ENCODE data around the gene DGKE.
A peak's percentile ranks its signal among the peaks of the same experiment; 100 is the strongest.

Gene DGKE

DNA sequence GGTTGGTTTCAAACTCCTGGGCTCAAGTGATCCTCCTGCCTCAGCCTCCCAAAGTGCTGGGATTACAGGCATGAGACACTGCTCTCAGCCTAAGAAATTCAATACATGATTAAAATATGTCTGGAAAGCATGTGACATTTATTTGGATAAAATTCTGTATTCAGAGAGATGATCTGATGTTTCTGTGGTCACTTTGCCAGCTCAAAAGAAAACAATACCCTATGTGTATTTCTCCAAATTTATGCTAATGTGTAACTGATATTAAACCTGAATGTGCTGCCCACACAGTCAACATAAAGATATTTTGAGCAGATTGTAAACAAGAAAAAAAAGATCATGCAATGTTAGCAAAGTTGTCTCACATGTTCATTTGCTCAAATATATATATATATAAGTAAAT, 16.9 kb upstream of the DGKE start:
- no peak for DNase-seq

DNA sequence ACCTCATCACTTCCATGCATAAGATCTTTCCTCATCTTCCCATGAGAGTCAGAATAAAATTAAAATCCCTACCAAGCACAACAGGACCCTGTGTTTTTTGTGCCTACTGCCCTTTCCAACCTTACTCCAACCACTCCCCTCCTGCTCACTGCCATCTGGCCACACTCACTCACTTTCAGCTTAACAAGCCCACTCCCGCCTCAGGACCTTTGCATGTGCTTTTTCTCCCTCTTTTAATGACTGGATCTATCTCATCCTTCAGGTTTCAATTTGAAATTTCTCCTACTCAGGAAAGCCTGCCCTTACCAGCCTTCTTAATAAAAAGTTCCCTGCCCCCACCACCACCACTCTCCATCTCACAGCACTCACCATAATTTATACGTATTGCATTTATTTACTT, 14.9 kb upstream of the DGKE start:
- DNase-seq: no peak

DNA sequence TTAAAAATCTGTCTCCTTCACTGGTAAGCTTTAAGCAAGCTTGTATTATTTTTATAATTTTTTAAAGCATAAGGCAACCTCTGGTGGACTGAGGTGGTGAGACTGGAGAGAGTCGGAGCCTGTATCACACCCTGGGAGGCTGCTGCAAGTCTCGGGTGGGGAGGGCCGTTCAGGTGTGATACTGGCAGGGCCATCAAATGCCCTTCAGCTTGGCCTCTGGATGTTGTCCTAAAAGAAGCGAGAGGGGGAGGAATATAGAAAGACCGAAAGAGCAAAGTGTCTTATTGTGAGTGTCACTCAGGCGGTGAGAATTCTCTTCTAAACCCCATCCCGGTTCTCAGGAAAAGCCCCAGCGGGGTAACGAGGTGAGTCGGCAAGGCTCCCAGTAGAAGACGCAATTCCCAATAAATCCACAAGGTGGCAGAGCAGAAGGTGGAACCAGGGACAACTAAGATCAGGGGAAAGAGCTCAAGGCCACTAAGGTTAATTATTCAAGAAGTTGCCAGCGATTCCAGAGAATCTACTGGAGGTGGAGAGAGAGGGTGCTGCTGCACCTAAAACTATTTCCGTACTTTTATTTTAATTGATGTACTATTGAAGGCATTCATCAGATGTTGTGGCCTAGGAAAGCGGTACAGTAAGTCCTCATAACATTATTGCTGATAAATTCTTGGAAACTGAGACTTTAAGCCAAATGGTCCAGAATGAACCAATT, 14.4 kb upstream of the DGKE start:
- DNase-seq: peak; percentile 81

DNA sequence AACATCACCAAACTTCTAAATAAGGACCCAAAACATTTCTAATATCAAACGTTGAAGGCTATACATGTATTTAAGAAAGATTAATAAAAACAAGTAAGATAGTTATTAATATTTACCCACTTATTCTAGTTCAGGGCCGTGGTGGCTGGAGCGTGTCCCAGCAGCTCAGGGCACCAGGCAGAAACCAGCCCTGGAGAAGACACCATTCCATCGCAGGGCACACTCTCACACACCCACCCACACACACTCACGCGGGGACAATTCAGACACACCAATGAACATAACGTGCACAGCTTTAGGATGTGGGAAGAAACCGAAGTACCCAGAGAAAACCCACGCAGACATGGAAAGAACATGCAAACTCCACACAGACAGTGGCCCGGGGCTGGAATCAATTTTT, 13.7 kb upstream of the DGKE start:
- DNase-seq: no peak

DNA sequence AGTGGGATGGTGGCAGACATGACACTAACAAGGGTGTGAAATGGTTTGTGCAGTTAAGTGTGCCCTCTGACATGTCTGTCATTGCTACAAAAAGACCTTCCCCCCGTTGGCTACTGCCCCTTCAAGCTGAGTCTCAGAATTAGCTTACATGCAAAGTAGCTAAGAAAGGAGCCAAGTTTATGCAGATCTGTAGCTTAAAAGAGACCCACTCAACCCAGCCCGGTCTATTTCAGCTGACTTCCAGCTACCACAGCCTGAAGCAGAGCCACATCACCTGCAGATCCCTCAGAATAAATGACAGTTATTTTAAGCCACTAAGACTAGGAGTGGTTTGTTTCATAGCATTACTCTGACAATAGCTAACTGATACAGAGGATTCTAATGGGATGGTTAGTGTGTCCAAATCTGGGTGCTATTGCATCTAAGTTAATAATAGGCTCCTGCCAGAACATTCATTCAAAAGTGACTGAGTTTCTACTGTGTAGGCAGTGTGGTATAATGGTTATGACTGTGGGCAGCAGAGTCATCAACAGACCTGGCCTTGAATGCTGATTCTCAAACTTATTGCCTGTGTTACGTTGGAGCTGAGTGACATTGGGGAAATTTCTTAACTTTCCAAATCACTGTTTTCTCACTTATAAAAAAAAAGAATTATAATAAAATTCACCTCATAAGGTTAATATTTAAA, 12.0 kb upstream of the DGKE start:
- no peak for DNase-seq

DNA sequence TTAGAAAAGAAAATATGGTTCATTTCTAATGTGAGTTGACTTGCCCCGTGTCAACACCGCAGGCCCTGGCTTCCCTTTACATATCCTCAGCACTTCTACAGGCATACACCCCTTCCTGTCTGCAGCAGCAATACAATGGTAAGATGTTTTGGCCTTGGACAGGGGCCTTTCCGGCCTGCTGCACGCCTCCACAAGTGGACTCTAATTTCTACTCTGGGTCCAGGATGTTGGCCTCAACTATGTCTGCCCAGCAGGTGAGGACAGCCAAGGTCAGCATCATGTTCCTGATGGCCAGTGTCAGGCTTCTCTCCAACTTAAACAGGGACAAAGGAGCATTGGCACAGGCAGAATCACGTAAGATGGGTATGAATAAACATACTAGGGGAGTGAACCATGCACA, 11.2 kb upstream of the DGKE start:
- no peak for DNase-seq

DNA sequence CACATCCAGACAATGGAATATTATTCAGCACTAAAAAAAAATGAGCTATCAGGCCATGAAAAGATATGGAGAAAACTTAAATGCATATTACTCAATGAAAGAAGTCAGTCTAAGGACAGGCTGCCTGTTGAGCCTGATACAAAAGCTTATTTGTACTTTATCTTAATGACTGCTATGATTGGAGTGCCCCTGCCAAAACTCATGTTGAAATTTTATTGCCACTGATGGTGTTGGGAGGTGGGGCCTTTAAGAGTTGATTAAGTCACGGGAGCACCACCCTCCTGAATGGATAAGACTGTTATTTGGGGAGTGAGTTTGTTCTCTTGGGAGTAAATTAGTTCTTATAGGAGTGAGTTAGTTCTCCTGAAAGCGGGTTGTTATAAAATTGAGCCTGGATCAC, 10.1 kb upstream of the DGKE start:
- DNase-seq: no peak

DNA sequence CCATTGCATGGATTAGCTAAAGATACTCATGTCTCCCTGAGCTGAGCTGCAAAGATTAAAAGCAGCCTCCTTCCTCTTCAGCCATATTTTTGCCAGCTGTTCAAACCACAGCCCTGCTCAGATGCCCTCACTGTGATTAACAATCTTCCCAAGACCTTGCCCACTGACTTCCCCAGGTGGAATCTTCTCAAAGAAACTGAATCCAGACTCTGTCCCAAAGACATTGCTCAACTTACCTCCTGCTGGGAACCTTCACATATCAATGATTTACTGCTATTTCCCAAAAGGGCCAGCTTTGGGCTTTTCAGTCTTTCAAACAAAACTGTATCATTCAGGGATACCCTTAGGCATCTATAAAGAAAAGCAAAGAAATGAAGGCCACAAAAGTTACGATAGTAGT, 9.4 kb upstream of the DGKE start:
- DNase-seq: no peak

DNA sequence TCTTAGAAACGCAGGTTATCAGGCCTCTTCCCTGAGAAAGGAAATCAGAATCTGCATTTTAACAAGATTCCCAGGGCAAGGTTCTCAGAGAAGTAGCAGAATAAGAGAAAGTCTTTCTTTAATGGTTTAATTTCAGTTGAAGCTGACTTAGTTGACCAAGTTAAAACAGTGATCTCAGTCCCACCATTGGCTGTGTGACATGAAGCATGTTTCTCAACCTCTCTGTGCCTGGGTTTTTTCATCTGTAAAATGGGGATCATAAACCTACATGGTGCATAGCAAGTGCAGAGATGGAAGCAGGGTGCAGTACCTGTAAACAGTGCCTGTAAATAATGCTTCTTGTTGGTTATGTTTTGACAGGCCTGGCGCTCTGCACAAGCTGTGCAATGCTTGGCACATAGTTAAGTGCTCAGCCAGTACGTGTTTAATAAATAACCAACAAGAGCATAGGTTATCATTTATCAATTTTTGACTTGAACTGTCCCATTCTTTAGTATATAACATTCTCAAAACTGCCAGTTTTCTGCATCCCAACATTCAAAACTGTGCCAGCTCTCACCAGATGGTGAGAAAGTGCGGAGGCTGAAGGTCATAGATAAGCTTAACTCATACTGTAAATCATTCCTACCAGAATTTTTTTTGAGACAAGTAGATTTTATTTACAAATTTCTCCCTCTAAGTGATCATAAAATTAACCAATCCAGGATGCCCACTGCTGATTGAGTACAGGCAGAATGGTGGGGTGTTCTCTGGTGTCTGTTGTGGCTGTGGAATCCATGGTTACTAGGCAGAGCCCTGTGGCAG, 7.1 kb upstream of the DGKE start:
- DNase-seq: no peak

DNA sequence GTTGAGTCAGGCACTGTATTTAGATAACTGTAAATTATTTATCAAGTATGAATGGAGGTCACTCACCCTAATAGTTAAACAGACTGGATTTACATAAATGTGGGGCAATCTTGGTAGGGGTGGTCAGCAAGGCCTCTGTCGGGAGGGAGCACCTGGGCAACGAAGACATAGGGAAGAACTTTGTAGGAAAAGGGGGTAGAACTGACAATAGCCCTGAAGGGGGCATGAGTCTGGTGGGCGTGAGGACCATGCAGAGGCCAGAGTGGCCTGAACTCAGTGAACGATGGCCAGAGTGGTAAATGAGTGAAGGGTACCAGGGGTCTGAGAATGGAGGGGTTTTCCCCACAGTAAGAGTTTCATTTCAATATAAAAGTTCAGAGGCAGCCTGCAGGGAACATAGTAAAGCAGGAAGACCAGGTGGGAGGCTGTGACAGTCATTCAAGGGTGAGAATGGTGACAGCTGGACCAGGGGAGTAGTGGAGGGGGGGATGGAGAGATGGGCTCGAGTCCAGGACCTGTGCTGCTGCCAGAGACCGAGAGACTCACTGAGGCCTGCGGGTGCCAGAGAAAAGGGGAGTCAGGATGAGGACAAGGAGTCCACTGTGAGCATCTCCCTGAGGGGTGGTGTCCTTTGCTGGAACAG, 3.1 kb upstream of the DGKE start:
- DNase-seq: no peak

DNA sequence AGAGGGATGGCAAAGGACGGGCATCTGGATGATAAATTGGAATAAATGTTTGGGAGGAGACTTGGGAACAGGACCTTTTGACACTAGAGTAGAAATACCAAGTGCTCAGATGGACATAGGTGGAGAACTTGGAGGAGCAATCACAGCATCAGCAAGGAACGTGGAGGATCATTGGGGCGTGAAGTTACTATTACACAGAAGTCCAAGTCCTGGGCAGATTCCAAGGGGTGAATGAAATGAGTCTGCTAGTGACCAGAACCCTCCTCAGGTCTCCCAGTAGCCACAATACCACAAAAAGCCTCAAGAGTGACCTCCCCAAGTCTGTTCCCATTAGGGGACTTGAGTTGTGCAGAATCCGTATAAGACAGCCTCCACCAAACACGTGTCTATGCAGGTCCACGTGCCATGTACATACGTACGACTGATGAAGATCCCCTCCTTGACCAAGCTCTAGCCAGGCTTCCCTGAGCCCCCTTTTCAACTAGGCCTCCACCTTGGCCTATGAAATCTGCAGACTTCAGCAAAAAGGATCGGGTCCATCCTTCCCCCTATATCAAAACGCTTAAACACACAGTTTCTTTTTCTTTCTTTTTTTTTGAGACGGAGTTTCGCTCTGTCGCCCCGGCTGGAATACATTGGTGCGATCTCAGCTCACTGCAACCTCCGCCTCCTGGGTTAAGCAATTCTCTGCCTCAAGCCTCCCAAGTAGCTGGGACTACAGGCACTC, 2.4 kb upstream of the DGKE start:
- DNase-seq: no peak

DNA sequence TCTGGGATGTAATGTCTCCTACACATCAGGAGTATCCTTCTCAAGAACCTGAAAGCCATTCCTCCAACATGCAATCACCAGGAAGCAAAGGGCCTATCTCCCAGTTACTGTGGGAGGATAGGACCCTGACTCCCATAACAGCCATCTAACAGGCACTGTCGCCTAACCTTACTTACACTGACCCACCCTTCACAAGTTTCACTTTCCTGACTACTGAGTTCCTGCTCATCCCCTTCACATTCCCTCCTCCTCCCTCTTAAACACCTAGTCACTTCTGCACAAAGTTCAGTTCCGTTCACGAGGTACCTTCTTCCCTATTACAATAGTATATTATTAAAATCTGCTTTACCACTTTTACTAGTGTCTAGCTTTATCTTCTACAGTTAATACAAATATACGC, 1.5 kb upstream of the DGKE start:
- no peak for DNase-seq

DNA sequence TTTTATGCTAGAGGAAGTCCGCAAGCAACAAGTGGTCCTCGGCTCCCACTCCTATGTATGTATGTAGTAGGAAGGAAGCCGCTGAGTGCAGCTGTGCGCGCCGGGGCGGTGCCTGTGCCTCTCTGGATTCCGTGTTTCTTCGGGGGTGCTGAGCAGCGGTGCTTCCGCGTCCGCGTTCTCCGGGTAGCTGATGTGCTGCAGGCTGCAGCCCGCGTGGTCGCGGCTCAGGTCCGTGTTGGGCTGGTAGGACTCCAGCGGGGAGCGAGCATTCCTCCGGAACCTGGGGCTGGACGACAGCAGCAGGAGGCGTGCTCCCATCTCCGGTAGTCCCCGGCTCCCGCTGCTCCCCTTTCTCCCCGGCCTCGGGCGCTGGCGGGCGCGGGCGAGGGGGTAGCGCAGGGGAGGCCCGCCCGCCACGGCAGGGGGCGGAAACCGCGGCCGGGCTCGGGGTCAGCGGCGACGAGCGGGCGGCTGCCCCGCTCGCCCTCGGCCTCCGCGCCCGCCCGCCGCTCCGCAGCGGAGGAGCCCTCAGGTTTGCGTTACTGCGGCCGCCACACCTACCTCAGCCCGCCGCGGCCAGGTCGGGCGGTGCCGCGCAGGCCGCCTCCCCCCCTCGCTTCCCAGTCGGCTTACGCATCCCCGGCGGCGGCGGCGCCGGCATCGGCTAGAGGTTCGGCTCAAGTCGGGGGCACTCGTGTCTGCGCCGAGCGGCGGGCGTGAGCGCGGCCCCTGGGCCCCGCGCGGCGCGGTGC, 718 bp upstream of the DGKE start:
- DNase-seq: peak; percentile 78

DNA sequence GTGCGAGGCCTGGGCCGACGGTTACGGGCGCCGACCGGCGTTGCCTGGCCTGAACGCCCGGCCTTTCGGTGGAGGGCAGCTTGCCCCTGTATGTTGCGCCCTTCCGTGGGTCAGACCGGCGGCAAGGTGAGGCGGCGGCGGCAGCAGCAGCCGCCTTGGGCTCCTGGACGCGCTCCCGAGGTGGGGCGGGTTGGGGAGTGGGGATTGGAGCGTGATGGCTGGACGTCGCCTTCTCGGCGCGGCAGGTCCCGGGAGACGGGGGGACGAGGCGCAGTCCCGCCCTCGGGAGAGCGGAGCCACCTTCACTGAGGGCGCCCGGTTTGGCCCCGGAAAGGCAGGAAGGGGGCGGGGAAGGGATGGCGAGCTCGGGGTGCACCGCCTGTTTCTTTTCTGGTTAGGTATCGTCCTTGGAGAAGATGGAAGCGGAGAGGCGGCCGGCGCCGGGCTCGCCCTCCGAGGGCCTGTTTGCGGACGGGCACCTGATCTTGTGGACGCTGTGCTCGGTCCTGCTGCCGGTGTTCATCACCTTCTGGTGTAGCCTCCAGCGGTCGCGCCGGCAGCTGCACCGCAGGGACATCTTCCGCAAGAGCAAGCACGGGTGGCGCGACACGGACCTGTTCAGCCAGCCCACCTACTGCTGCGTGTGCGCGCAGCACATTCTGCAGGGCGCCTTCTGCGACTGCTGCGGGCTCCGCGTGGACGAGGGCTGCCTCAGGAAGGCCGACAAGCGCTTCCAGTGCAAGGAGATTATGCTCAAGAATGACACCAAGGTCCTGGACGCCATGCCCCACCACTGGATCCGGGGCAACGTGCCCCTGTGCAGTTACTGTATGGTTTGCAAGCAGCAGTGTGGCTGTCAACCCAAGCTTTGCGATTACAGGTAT, 671 bp downstream of the DGKE start:
- peak; percentile 77 for DNase-seq

DNA sequence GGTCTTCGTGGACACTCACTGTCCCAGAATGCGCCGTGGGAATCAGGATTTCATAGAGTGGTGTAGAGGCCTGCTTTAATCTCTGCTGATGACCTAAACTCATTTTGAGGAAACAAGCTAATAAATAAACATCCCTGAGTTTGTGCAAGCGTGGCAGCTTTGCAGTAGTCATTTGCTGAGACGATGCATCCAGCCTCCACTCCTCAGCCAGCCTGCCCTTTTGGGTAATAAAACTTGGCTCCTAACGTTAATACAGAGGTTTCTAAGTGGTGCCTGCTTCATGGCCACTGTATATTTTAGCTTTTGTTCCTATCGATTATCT, 1.3 kb downstream of the DGKE start:
- no peak for DNase-seq

DNA sequence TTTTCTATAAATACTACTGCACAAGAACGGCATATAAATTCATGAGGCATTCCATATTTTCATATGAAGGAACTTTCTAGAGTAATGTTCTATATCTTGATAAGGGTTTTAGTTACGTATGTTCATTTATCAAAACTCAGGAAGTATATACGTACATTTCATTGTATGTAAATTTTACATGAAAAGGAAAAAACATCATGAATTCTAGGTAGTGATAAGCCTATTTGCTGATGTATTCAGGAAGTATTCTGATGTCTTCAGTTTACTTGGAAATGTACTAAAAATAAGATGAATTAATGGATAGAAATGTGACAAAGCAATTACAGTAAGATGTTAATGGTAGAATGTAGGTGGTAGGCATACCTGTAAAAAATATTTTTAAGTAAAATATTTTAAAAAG, 4.7 kb downstream of the DGKE start:
- no peak for DNase-seq

DNA sequence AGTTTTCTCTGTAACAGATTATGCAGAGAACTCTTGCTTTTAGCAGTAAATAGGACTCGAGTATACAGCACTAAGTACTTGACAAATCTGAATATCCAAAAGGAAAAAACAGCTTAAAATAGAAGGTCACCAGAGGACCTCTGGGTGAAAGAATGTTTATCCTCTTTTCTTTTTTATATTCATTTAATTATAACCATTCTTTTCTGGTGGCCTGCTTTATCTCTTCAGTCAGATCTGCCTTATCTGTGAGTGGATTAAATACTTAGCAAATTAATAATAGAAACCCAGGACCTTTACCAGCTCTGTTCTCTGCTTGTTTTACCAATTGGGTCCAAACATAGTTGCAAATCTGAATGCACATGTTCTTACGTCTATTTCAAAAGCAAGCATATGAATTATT, 8.6 kb downstream of the DGKE start:
- DNase-seq: no peak

DNA sequence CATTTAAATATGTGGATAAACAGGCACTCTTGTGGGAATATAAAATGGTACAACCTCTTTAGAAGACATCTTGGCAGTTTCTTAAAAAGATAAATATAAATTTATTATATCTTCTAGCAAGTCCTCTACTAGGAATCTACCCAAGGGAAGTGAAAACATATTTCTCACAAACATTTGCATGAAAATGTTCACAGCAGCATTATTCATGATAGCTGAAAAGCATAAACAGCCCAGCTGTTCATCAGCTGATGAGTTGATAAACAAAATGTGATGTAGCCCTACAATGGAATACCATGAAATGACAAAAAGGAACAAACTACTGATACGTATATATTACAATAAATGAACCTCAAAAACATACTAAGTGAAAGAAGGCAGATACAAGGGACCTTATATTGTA, 12.0 kb downstream of the DGKE start:
- DNase-seq: no peak

DNA sequence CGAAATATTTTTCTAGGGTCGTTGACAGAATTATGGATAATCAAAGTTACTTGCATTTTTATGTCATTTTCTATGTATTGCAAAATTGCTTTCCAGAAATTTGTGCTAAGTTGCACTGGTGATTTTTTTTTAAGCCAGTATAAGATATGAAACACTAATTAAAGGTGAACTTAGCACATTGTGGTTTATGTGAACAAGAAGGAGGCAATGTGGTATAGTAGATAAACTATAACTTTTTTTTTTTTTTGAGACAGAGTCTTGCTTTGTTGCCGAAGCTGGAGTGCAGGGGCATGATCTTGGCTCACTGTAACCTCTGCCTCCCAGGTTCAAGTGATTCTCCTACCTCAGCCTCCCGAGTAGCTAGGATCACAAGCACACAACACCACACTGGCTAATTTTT, 13.2 kb downstream of the DGKE start:
- no peak for DNase-seq

DNA sequence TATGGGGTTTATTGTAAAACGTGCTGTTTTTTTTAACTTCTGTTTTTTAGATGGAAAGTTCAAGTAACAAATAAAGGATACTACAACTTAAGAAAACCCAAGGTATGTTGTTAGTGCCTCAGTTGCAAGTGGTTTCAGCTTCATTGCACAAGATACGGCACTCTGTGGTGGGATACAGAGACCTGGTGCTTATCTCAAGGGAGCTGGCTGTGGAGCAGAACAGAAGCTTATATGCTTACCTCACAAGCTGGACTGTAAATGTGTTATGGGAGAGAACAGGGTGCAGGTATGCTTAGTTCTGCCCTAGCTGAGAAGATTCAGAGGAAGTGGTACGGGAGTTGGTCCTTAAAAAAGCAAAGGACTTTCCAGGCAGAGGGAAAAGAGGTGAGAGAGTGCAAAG, 15.2 kb downstream of the DGKE start:
- no peak for DNase-seq

DNA sequence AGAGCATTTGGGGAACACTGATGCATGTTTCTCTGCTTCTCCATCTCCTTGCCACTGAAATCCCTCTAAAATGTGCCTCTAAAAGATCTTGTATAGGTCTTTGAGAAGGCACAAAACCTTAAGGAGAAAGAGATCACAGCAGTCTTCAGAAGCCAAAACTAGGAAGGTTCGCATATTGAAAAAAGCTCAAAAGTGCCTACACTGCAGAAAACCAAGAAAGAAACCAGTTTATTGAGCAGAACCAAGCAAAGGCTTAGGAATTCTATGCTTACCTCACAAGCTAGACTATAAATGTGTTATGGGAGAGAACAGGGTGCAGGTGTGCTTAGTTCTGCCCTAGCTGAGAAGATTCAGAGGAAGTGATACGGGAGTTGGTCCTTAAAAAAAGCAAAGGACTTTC, 16.6 kb downstream of the DGKE start:
- no peak for DNase-seq
